ENCODE data around the gene ATG2A. TPM values are rescaled to one million over a fixed set of nuclear protein-coding genes. Genes with fewer than 3 reads are reported as not detected.

Gene ATG2A
- total RNA-seq, 1 experiment from 2014 or later = 28.8 TPM

- H3K27ac ChIP-seq (ENCODE audit: low read length) = peak overlapping the region; percentile 89
- peak; percentile 4 for ATAC-seq
- DNase-seq (ENCODE audit: low read depth, low spot score) = no peak
- TF ChIP-seq REST (IDR thresholded peaks at IDR 0.05; ENCODE audit: insufficient read depth in 1 of 2, low read depth in 2 of 2, low read length in 1 of 2) (no peak), SIN3A (IDR thresholded peaks at IDR 0.05; ENCODE audit: borderline replicate concordance, insufficient read depth, low read depth, low read length) (no peak), POLR2AphosphoS5 (IDR thresholded peaks at IDR 0.05; ENCODE audit: low read depth, low read length) (no peak), TCF7L2 (IDR thresholded peaks at IDR 0.05; ENCODE audit: low read depth, low read length) (no peak)
- TF ChIP-seq, protein P1, sequence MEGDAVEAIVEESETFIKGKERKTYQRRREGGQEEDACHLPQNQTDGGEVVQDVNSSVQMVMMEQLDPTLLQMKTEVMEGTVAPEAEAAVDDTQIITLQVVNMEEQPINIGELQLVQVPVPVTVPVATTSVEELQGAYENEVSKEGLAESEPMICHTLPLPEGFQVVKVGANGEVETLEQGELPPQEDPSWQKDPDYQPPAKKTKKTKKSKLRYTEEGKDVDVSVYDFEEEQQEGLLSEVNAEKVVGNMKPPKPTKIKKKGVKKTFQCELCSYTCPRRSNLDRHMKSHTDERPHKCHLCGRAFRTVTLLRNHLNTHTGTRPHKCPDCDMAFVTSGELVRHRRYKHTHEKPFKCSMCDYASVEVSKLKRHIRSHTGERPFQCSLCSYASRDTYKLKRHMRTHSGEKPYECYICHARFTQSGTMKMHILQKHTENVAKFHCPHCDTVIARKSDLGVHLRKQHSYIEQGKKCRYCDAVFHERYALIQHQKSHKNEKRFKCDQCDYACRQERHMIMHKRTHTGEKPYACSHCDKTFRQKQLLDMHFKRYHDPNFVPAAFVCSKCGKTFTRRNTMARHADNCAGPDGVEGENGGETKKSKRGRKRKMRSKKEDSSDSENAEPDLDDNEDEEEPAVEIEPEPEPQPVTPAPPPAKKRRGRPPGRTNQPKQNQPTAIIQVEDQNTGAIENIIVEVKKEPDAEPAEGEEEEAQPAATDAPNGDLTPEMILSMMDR (IDR thresholded peaks at IDR 0.05) = no peak
- peaks cover 42% of the 10 kb centered on the region for H3K4me1 ChIP-seq (ENCODE audit: control insufficient read depth, insufficient read depth, low read length)
- BruUV-seq (replicated peaks) = no TSS peak
- CTCF ChIA-PET = interaction anchor here (0.6 to 2.1 kb wide), 7 partner anchors 10 to 30 kb away, joined by 3 to 7 read pairs (median 5); no protein-coding TSS in a partner anchor
- intact Hi-C loops (cut with micrococcal nuclease; ENCODE audit: unreplicated experiment) = no loop called here
- POLR2A ChIA-PET = interaction anchor here (1.0 to 1.8 kb wide), 4 partner anchors 11 to 30 kb away, joined by 3 to 11 read pairs (median 6); no protein-coding TSS in a partner anchor
- no peaks in the 10 kb centered on the region for H3K27me3 ChIP-seq (ENCODE audit: control insufficient read depth, insufficient read depth, low read length)
- in situ Hi-C loops (cut with HindIII; ENCODE audit: low pct_unique_long_range_greater_than_20kb, low sequenced_read_pairs) = no loop called here
- H3K4me3 ChIP-seq (ENCODE audit: low read depth in 2 of 2, low read length in 2 of 2) = peak overlapping the region; percentile 88 to 99
- no peaks in the 10 kb centered on the region for H3K9me3 ChIP-seq (ENCODE audit: control insufficient read depth, insufficient read depth, low read depth, low read length)
- peaks cover 4% of the 10 kb centered on the region for H3K36me3 ChIP-seq (ENCODE audit: control insufficient read depth, insufficient read depth, low read length)
Observed at GRCh38 chr11:64877390-64878222, 39.4 kb downstream of the ATG2A start.

GRCh38 chr11:64876835-64877341 is 40.1 kb downstream of the ATG2A start:
- ChIA-PET POLR2A (interaction anchor here (1.0 to 1.8 kb wide), 4 partner anchors 11 to 29 kb away, joined by 3 to 11 read pairs (median 6); no protein-coding TSS in a partner anchor), CTCF (interaction anchor here (0.9 to 2.1 kb wide), 4 partner anchors 11 to 28 kb away, joined by 3 to 7 read pairs (median 5); no protein-coding TSS in a partner anchor)
- BruUV-seq (replicated peaks) = TSS peak; percentile 74
- Histone ChIP-seq H3K4me3 (ENCODE audit: low read depth in 2 of 2, low read length in 2 of 2) (peak overlapping the region; percentile 88 to 99), H3K27me3 (ENCODE audit: control insufficient read depth, insufficient read depth, low read length) (no peaks in the 10 kb centered on the region), H3K4me1 (ENCODE audit: control insufficient read depth, insufficient read depth, low read length) (peaks cover 46% of the 10 kb centered on the region), H3K9me3 (ENCODE audit: control insufficient read depth, insufficient read depth, low read depth, low read length) (no peaks in the 10 kb centered on the region), H3K36me3 (ENCODE audit: control insufficient read depth, insufficient read depth, low read length) (peaks cover 8% of the 10 kb centered on the region), H3K27ac (ENCODE audit: low read length) (peak overlapping the region; percentile 89)
- peak; percentile 15; the same call in 1 of the 2 replicates for ATAC-seq
- 0 out of 2 replicates have a peak, but pooled peaks have one; percentile 28 for TF ChIP-seq SIN3A (IDR thresholded peaks at IDR 0.05; ENCODE audit: borderline replicate concordance, insufficient read depth, low read depth, low read length)
- TF ChIP-seq POLR2AphosphoS5 (IDR thresholded peaks at IDR 0.05; ENCODE audit: low read depth, low read length) = no peak
- intact Hi-C loops (cut with micrococcal nuclease; ENCODE audit: unreplicated experiment) (no loop called here), in situ Hi-C loops (cut with HindIII; ENCODE audit: low pct_unique_long_range_greater_than_20kb, low sequenced_read_pairs) (no loop called here)
- no peak for DNase-seq (ENCODE audit: low read depth, low spot score)

All from Panc1 (cell line).